CD4-positive, alpha-beta memory T cell (primary cell): ENCODE data around the gene KTN1. TPM values are rescaled to one million over a fixed set of nuclear protein-coding genes. Genes with fewer than 3 reads are reported as not detected.

Experiments
- CTCF ChIA-PET: fragments of 350-600 bp; sonication (Branson Sonifier 250); formaldehyde crosslinking; loops from one replicate; lab custom pipeline; 2021; ENCODE audit warnings: inconsistent platforms; ENCODE audit not compliant: partially characterized antibody; lab: Charles Lee
- POLR2A ChIA-PET: fragments of 350-600 bp; sonication (Branson Sonifier 250); formaldehyde crosslinking; loops from one replicate; lab custom pipeline; 2021; ENCODE audit not compliant: partially characterized antibody; lab: Charles Lee
- DNase-seq, 5 donors: peaks; one replicate each; pipeline versions ENCODE4 v3.0.0 to v3.0.0-alpha.2; 2020 to 2022; ENCODE audit warnings: mixed read lengths in 1 of 5
- H3K27ac ChIP-seq: one replicate; pipeline ENCODE4 v1.7.0; 2013; ENCODE audit warnings: low read depth, low read length
- H3K27me3 ChIP-seq: 2 replicates; pipeline ENCODE4 v1.7.0; 2013; ENCODE audit warnings: mild to moderate bottlenecking, low read length, moderate library complexity; ENCODE audit not compliant: insufficient read depth
- H3K36me3 ChIP-seq: 2 replicates; pipeline ENCODE4 v1.7.0; 2013; ENCODE audit warnings: mild to moderate bottlenecking, low read length, moderate library complexity; ENCODE audit not compliant: insufficient read depth
- H3K4me1 ChIP-seq: 2 replicates; pipeline ENCODE4 v1.7.0; 2013; ENCODE audit warnings: mild to moderate bottlenecking, low read length, moderate library complexity; ENCODE audit not compliant: insufficient read depth
- H3K4me3 ChIP-seq, 2 donors: one replicate each; pipeline ENCODE4 v1.7.0; 2013; ENCODE audit warnings: low read length in 2 of 2, mild to moderate bottlenecking in 1 of 2
- H3K9me3 ChIP-seq, 2 donors: one replicate each; pipeline ENCODE4 v1.7.0; 2013; ENCODE audit warnings: low read length in 2 of 2, control low read depth in 1 of 2; ENCODE audit not compliant: control insufficient read depth in 1 of 2
- H3K27ac Mint-ChIP-seq, 7 donors: one replicate each; pipeline ENCODE4 v1.8.0; 2020 to 2021; ENCODE audit warnings: mixed read lengths in 7 of 7, mild to moderate bottlenecking in 6 of 7, inconsistent platforms in 3 of 7, moderate library complexity in 3 of 7
- H3K27me3 Mint-ChIP-seq, 2 donors: one replicate each; pipeline ENCODE4 v1.8.0; 2020 to 2021; ENCODE audit warnings: mixed read lengths in 2 of 2
- H3K36me3 Mint-ChIP-seq, 2 donors: one replicate each; pipeline ENCODE4 v1.8.0; 2020 to 2021; ENCODE audit warnings: mixed read lengths in 2 of 2, inconsistent platforms in 1 of 2, mild to moderate bottlenecking in 1 of 2
- H3K4me1 Mint-ChIP-seq, 4 donors: one replicate each; pipeline ENCODE4 v1.8.0; 2020 to 2021; ENCODE audit warnings: mixed read lengths in 4 of 4, mild to moderate bottlenecking in 1 of 4
- H3K4me3 Mint-ChIP-seq, 8 donors: one replicate each; pipeline ENCODE4 v1.8.0; 2020 to 2021; ENCODE audit warnings: mixed read lengths in 8 of 8, mild to moderate bottlenecking in 7 of 8, moderate library complexity in 6 of 8, inconsistent platforms in 3 of 8
- H3K9me3 Mint-ChIP-seq, 8 donors: one replicate each; pipeline ENCODE4 v1.8.0; 2020 to 2021; ENCODE audit warnings: mixed read lengths in 8 of 8, mild to moderate bottlenecking in 5 of 8, inconsistent platforms in 3 of 8, moderate library complexity in 1 of 8
- intact Hi-C: fragments of 100-400 bp; cut with micrococcal nuclease; formaldehyde crosslinking; loops from one replicate; pipeline ENCODE4 v1.15.1; 2023
- polyA plus RNA-seq, 2 donors: library from polyadenylated mRNA; unstranded; fragments of 300-500 nt; fragmentation: Illumina TruSeq; gene quantifications; one replicate each; pipeline ENCODE4 v1.2.3, GENCODE V29; 2021
- total RNA-seq, 2 experiments: library from RNA; stranded (reverse); gene quantifications; one replicate each; pipeline ENCODE4 v1.2.3, GENCODE V29; 2021

The KTN1 gene
- total and polyA plus RNA-seq, 4 experiments from 2014 or later: 15.7 to 133 (median 93.7) TPM

DNA sequence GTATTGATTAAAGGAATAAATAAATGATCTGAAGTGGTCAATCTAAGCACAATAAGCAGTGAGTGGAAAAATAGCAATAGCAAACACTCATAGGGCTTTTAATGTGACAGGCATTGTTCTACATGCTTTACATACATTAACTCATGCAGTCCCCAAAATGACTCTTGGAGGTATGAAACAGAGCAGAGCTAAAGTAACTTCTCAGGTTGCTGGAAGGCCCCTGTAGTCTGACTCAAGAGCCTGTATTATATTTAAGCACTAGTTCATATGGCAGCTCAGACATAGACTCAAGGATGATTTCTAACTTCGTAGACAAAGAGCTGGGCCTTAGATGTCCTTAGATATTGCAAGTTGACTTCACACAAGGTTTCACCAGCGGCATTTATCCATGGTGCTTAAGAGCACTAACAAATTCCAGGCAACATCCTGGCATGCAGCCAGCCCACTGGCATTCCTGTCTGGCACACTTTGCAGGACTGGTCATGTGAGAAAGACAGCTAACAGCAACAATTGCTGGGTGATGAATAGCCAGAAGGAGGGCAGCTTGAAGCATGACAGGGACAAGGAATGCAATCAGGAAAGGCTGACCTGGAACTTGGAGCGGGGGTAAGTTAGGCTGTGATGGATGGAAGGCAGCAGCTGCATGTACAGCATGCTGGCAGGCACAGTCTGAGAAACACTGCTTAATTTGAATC is 22.9 kb upstream of the KTN1 start:
- POLR2A ChIA-PET: no interaction called here

DNA sequence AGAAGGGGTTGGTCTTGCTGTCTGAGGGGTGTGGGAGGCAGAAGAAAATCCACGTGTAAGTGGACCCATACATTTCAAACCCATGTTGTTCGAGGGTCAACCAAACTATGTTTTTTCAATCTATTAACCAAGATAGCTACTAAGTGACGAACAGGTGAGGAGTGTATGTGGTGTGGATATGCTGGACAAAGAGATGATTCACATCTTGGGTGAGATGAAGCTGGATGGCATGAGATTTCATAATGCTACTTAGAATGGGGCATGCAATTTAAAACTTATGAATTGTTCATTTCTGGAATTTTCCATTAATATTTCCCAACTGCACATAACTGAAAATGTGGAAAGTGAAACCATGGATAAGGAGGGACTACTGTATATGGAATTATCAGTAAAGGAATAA is 17.9 kb upstream of the KTN1 start:
- Mint-ChIP-seq H3K36me3 (no peaks in the 10 kb centered on the region), H3K4me3 (no peak overlapping the region), H3K9me3 (no peaks in the 10 kb centered on the region), H3K27ac (no peak overlapping the region), H3K27me3 (peaks cover 0 to 1% of the 10 kb centered on the region in 2 donors), H3K4me1 (no peaks in the 10 kb centered on the region)
- no peaks in the 10 kb centered on the region for H3K36me3 ChIP-seq
- H3K27me3 ChIP-seq: no peaks in the 10 kb centered on the region
- no peak overlapping the region for H3K4me3 ChIP-seq
- no peak for DNase-seq
- H3K4me1 ChIP-seq: no peaks in the 10 kb centered on the region
- ChIA-PET CTCF (no interaction called here), POLR2A (no interaction called here)
- intact Hi-C loops: no loop called here
- H3K27ac ChIP-seq: no peak overlapping the region
- no peaks in the 10 kb centered on the region for H3K9me3 ChIP-seq

More for the DNA sequence above, 22.9 kb upstream of the KTN1 start:
- H3K27me3 Mint-ChIP-seq: peaks cover 1 to 4% of the 10 kb centered on the region in 2 donors
- no peaks in the 10 kb centered on the region for H3K4me1 ChIP-seq
- H3K27ac ChIP-seq: no peak overlapping the region
- no peaks in the 10 kb centered on the region for H3K36me3 ChIP-seq
- H3K36me3 Mint-ChIP-seq: peaks cover 4 to 5% of the 10 kb centered on the region in 2 donors
- no peak for DNase-seq
- H3K4me1 Mint-ChIP-seq: no peaks in the 10 kb centered on the region
- peaks cover 0 to 18% (median 7%) of the 10 kb centered on the region in 8 donors for H3K9me3 Mint-ChIP-seq
- intact Hi-C loops: no loop called here
- no peak overlapping the region for H3K4me3 Mint-ChIP-seq
- H3K9me3 ChIP-seq: no peaks in the 10 kb centered on the region
- H3K27ac Mint-ChIP-seq: no peak overlapping the region
- CTCF ChIA-PET: interaction anchor here (1.3 kb wide), 1 partner anchor 111 kb away, joined by 4 read pairs; no protein-coding TSS in a partner anchor
- H3K4me3 ChIP-seq: no peak overlapping the region
- no peaks in the 10 kb centered on the region for H3K27me3 ChIP-seq

DNA sequence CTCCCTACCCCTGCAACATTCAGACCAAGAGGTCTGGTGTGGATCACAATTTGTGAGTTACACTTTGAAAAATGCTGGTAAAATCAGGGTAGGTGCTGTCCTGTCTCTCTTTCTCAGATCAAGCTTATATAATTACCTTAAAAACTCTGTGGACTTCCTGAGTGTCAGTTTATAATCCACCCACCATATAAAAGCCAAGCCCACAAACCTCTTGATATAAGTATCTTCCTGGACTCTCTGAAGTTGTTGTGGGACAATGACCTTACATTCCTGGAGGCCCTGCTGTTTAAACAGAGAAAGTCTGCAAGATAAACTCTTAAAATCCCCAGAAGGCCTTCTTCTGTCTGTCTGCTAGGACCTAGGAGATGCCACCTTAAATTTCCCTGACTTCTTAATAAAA is 11.4 kb upstream of the KTN1 start:
- POLR2A ChIA-PET: no interaction called here
- no peaks in the 10 kb centered on the region for H3K36me3 ChIP-seq
- Mint-ChIP-seq H3K27ac (no peak overlapping the region), H3K4me3 (no peak overlapping the region), H3K36me3 (peaks cover 0 to 5% of the 10 kb centered on the region in 2 donors), H3K9me3 (no peaks in the 10 kb centered on the region), H3K27me3 (peaks cover 1 to 6% of the 10 kb centered on the region in 2 donors), H3K4me1 (no peaks in the 10 kb centered on the region)
- no peak overlapping the region for H3K27ac ChIP-seq
- intact Hi-C loops: no loop called here
- no peaks in the 10 kb centered on the region for H3K4me1 ChIP-seq
- DNase-seq: no peak
- no peaks in the 10 kb centered on the region for H3K9me3 ChIP-seq
- no peaks in the 10 kb centered on the region for H3K27me3 ChIP-seq
- H3K4me3 ChIP-seq: no peak overlapping the region
- CTCF ChIA-PET: no interaction called here

DNA sequence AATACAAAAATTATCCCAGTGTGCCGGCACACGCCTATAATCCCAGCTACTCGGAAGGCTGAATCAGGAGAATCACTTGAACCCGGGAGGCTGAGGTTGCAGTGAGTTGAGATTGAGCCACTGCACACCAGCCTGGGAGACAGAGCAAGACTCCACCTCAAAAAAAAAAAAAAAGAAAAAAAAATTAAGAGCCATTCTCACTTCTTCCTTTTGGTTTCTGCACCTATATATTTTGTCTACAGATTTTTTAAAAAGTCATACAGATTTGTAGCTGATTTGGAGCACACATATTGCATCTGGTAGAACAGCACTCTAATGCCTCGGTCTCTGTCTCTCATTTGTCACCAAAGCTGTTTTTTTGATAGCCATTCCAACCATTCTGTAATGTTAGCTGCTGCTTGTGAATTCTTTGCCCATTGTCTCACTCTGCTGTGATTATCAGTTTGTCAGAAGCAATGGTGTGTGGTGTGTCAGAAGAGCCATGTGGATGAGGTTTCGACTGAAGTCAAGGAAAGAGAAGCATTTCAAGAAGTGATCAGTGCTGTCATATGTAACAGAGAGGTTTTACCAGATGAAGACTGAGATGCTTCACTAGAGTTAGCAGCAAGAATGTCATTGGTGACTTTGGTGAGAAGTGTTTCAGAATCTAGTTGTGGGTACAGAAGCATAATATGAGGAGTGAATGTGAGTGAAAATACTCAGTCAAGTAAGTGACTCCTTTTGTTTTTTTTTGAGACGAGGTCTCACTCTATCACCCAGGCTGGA is 8.7 kb upstream of the KTN1 start:
- POLR2A ChIA-PET: no interaction called here
- intact Hi-C loops: no loop called here
- H3K4me3 ChIP-seq: no peak overlapping the region

DNA sequence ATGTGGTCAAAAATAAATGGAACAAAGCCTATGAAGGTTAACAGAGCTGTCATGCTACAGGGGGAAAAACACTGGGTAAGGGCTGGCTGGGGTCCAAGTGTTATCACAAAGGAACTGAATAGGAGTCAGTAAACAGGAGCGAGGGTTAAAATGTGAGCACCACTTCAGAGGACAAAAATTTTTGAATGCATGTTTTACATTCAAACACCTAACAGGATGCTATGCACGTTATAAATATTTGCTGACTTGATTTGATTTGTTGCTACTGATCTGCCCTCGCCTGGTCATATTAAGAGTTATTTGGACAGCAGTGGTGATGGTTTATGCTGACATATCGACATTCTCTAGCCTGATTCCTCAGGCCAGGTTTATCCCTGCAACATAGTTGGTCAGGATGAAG is 7.4 kb upstream of the KTN1 start:
- peaks cover 0 to 5% of the 10 kb centered on the region in 2 donors for H3K36me3 Mint-ChIP-seq
- H3K27ac Mint-ChIP-seq: no peak overlapping the region
- H3K4me1 ChIP-seq: no peaks in the 10 kb centered on the region
- peaks cover 0 to 2% (median under 1%) of the 10 kb centered on the region in 4 donors for H3K4me1 Mint-ChIP-seq
- H3K36me3 ChIP-seq: no peaks in the 10 kb centered on the region
- no peak overlapping the region for H3K27ac ChIP-seq
- no peaks in the 10 kb centered on the region for H3K9me3 ChIP-seq
- DNase-seq: no peak
- H3K4me3 Mint-ChIP-seq: no peak overlapping the region
- H3K9me3 Mint-ChIP-seq: no peaks in the 10 kb centered on the region
- ChIA-PET CTCF (no interaction called here), POLR2A (no interaction called here)
- intact Hi-C loops: no loop called here
- peaks cover 1 to 6% of the 10 kb centered on the region in 2 donors for H3K27me3 Mint-ChIP-seq
- no peaks in the 10 kb centered on the region for H3K27me3 ChIP-seq
- H3K4me3 ChIP-seq: no peak overlapping the region

More for the DNA sequence above, 8.7 kb upstream of the KTN1 start:
- Mint-ChIP-seq H3K9me3 (no peaks in the 10 kb centered on the region), H3K27me3 (peaks cover 1 to 6% of the 10 kb centered on the region in 2 donors), H3K4me1 (no peaks in the 10 kb centered on the region), H3K4me3 (no peak overlapping the region), H3K27ac (no peak overlapping the region), H3K36me3 (peaks cover 0 to 5% of the 10 kb centered on the region in 2 donors)
- Histone ChIP-seq H3K9me3 (no peaks in the 10 kb centered on the region), H3K27ac (no peak overlapping the region), H3K36me3 (no peaks in the 10 kb centered on the region), H3K4me1 (no peaks in the 10 kb centered on the region), H3K27me3 (no peaks in the 10 kb centered on the region)
- no peak for DNase-seq
- CTCF ChIA-PET: interaction anchor here (0.7 kb wide), 1 partner anchor 35 kb away, joined by 3 read pairs; no protein-coding TSS in a partner anchor

DNA sequence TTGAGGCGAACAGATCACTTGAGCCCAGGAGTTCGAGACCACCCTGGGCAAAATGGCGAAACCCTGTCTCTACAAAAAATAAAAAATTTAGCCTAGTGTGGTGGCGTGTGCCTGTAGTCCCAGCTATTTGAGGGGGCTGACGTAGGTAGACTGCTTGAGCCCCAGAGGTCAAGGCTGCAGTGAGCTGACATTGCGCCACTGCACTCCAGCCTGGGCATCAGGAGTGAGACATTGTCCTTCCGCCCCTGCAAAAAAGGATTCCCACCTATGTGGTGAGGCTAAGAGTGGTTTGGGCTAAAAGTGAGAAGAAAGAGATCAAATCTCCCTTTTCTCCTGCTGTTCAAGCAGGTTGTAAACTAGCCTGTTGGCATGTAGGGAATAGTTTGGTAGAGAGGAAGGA is 5.0 kb upstream of the KTN1 start:
- no peaks in the 10 kb centered on the region for H3K9me3 Mint-ChIP-seq
- CTCF ChIA-PET: no interaction called here

DNA sequence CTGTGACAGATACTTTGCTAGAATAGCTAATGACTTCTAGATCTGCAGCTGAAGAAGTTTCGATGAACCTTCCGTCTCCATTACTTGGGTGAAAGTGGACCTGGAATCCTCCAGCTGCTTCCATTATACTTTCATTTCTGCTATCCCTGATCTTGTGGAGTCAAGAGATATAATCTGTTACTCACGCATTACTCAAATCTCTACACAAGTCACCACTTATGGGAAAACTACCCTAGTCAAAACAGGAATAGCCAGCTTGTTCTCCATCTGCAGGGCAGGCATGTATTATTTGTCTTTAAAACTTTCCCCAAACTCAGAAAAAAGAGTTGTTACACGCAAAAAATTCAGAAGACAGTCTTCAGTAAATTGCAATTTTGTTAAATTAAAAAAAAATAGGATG is 2.8 kb upstream of the KTN1 start:
- Histone ChIP-seq H3K27ac (no peak overlapping the region), H3K4me3 (no peak overlapping the region), H3K27me3 (no peaks in the 10 kb centered on the region), H3K9me3 (no peaks in the 10 kb centered on the region), H3K36me3 (no peaks in the 10 kb centered on the region), H3K4me1 (peaks cover 22% of the 10 kb centered on the region)
- no peak for DNase-seq
- ChIA-PET POLR2A (no interaction called here), CTCF (interaction anchor here (1.3 kb wide), 1 partner anchor 131 kb away, joined by 3 read pairs; no protein-coding TSS in a partner anchor)
- Mint-ChIP-seq H3K27ac (peak overlapping the region in 1 of 7 donors; percentile 47), H3K9me3 (no peaks in the 10 kb centered on the region), H3K27me3 (peaks cover 0 to 3% of the 10 kb centered on the region in 2 donors), H3K4me1 (peaks cover 18 to 28% (median 24%) of the 10 kb centered on the region in 4 donors), H3K36me3 (peaks cover 0 to 12% of the 10 kb centered on the region in 2 donors), H3K4me3 (peak overlapping the region in 1 of 8 donors; percentile 6)
- intact Hi-C loops: no loop called here

More for the DNA sequence above, 5.0 kb upstream of the KTN1 start:
- no peak overlapping the region for H3K4me3 ChIP-seq
- intact Hi-C loops: no loop called here
- no peak overlapping the region for H3K27ac ChIP-seq
- peaks cover 11% of the 10 kb centered on the region for H3K4me1 ChIP-seq
- H3K27me3 ChIP-seq: no peaks in the 10 kb centered on the region
- peaks cover 0 to 6% of the 10 kb centered on the region in 2 donors for H3K27me3 Mint-ChIP-seq
- H3K4me1 Mint-ChIP-seq: peaks cover 9 to 15% (median 13%) of the 10 kb centered on the region in 4 donors
- H3K4me3 Mint-ChIP-seq: no peak overlapping the region
- no peaks in the 10 kb centered on the region for H3K9me3 ChIP-seq
- H3K36me3 Mint-ChIP-seq: peaks cover 0 to 5% of the 10 kb centered on the region in 2 donors
- H3K36me3 ChIP-seq: no peaks in the 10 kb centered on the region
- DNase-seq: no peak
- peak overlapping the region in 1 of 7 donors; percentile 64 for H3K27ac Mint-ChIP-seq
- POLR2A ChIA-PET: no interaction called here
